ENCODE results near the gene TMCC3. TPM values are rescaled to one million over a fixed set of nuclear protein-coding genes. Genes with fewer than 3 reads are reported as not detected.

The TMCC3 gene
- total and polyA plus RNA-seq, 4 donors: 0.81 to 2.3 (median 1.5) TPM

GRCh38 chr12:94589591-94590001, 60.8 kb downstream of the TMCC3 start:
- no peaks in the 10 kb centered on the region for H3K36me3 ChIP-seq (ENCODE audit: control insufficient read depth in 4 of 4, insufficient read depth in 3 of 4, low read depth in 1 of 4, low read length in 3 of 4)
- H3K9me3 ChIP-seq (ENCODE audit: control insufficient read depth in 4 of 4, low read length in 3 of 4): no peaks in the 10 kb centered on the region
- H3K4me1 ChIP-seq (ENCODE audit: control insufficient read depth in 4 of 4, insufficient read depth in 4 of 4, low read length in 3 of 4): peaks cover 0 to 13% (median 4%) of the 10 kb centered on the region in 4 donors
- DNase-seq (ENCODE audit: low spot score): no peak
- TF ChIP-seq JUND (IDR thresholded peaks at IDR 0.05) (no peak), RXRA (IDR thresholded peaks at IDR 0.05) (no peak), NR2F2 (IDR thresholded peaks at IDR 0.05) (no peak), EGR1 (IDR thresholded peaks at IDR 0.05; ENCODE audit: low read depth in 2 of 2) (no peak), GABPA (IDR thresholded peaks at IDR 0.05 in 1 of 2, conservative IDR thresholded peaks at IDR 0.05 in 1 of 2) (no peak), SP1 (IDR thresholded peaks at IDR 0.05) (no peak), REST (IDR thresholded peaks at IDR 0.05) (no peak)
- no peak overlapping the region for H3K27ac ChIP-seq (ENCODE audit: low read depth in 1 of 2, low read length in 2 of 2)
- H3K9ac ChIP-seq (ENCODE audit: low read depth in 1 of 2, low read length in 2 of 2): no peak overlapping the region
- no peaks in the 10 kb centered on the region for H3K27me3 ChIP-seq (ENCODE audit: control insufficient read depth in 4 of 4, insufficient read depth in 4 of 4, low read length in 3 of 4)
- no peak overlapping the region for H3K4me3 ChIP-seq (ENCODE audit: low read depth in 1 of 3, low read length in 3 of 3)
- 94% methylated on average over 5 of the region's 5 CpGs for WGBS

GRCh38 chr12:94588346-94588745, 62.0 kb downstream of the TMCC3 start:
- no peak overlapping the region for H3K27ac ChIP-seq (ENCODE audit: low read depth in 1 of 2, low read length in 2 of 2)
- peaks cover 0 to 13% (median 4%) of the 10 kb centered on the region in 4 donors for H3K4me1 ChIP-seq (ENCODE audit: control insufficient read depth in 4 of 4, insufficient read depth in 4 of 4, low read length in 3 of 4)
- 88% methylated on average over 4 of the region's 4 CpGs for WGBS

More at GRCh38 chr12:94588346-94588745, 62.0 kb downstream of the TMCC3 start:
- TF ChIP-seq MAX (IDR thresholded peaks at IDR 0.05) (no peak), FOXA2 (IDR thresholded peaks at IDR 0.05) (no peak), NR2F2 (IDR thresholded peaks at IDR 0.05) (no peak), EGR1 (IDR thresholded peaks at IDR 0.05; ENCODE audit: low read depth in 2 of 2) (no peak), SP1 (IDR thresholded peaks at IDR 0.05) (no peak), ATF3 (IDR thresholded peaks at IDR 0.05) (no peak), TAF1 (conservative IDR thresholded peaks at IDR 0.05) (no peak), YY1 (IDR thresholded peaks at IDR 0.05) (no peak), HNF4A (conservative IDR thresholded peaks at IDR 0.05) (no peak), JUND (IDR thresholded peaks at IDR 0.05) (no peak), FOXA1 (IDR thresholded peaks at IDR 0.05) (no peak), CTCF (IDR thresholded peaks at IDR 0.05; ENCODE audit: low read depth, low read length, missing input control) (no peak), HNF4G (IDR thresholded peaks at IDR 0.05) (no peak), ZBTB33 (IDR thresholded peaks at IDR 0.05) (no peak), RXRA (IDR thresholded peaks at IDR 0.05) (no peak), RAD21 (IDR thresholded peaks at IDR 0.05) (no peak), REST (IDR thresholded peaks at IDR 0.05) (no peak), GABPA (IDR thresholded peaks at IDR 0.05 in 1 of 2, conservative IDR thresholded peaks at IDR 0.05 in 1 of 2) (no peak)
- H3K27me3 ChIP-seq (ENCODE audit: control insufficient read depth in 4 of 4, insufficient read depth in 4 of 4, low read length in 3 of 4): no peaks in the 10 kb centered on the region
- no peaks in the 10 kb centered on the region for H3K9me3 ChIP-seq (ENCODE audit: control insufficient read depth in 4 of 4, low read length in 3 of 4)
- H3K36me3 ChIP-seq (ENCODE audit: control insufficient read depth in 4 of 4, insufficient read depth in 3 of 4, low read depth in 1 of 4, low read length in 3 of 4): no peaks in the 10 kb centered on the region
- no peak for DNase-seq (ENCODE audit: low spot score)
- no peak overlapping the region for H3K4me3 ChIP-seq (ENCODE audit: low read depth in 1 of 3, low read length in 3 of 3)
- no peak overlapping the region for H3K9ac ChIP-seq (ENCODE audit: low read depth in 1 of 2, low read length in 2 of 2)

All from liver (tissue), 9 donors.